Body of pancreas (tissue), 4 donors: Measurements from ENCODE around the gene WNK1. TPM values are rescaled to one million over a fixed set of nuclear protein-coding genes. Genes with fewer than 3 reads are reported as not detected.

Experiments used
- ATAC-seq: fragments of 150-250 bp; one replicate; pipeline ENCODE4 v1.9.1; 2016
- DNase-seq, 4 donors: peaks; one replicate each; pipeline ENCODE4 v3.0.0-alpha.2; 2019
- H3K27ac ChIP-seq, 4 donors: fragments of 200-600 bp; sonication (generic); 1 replicate in 3 of 4; 2 replicates in 1 of 4; pipeline versions ENCODE4 v1.5.1 to v1.6.1; 2016 to 2019; ENCODE audit warnings: mild to moderate bottlenecking in 1 of 4, mixed read lengths in 1 of 4, moderate library complexity in 1 of 4
- H3K27me3 ChIP-seq, 2 donors: fragments of 200-600 bp; sonication (generic); one replicate each; pipeline ENCODE4 v1.6.0; 2016; ENCODE audit warnings: mild to moderate bottlenecking in 1 of 2
- H3K36me3 ChIP-seq, 2 donors: fragments of 200-600 bp; sonication (generic); replicated peaks in 1 of 2; 2 replicates each; pipeline ENCODE4 v1.5.1; 2016; ENCODE audit warnings: low read depth in 2 of 2; ENCODE audit not compliant: insufficient read depth in 1 of 2
- H3K4me1 ChIP-seq: fragments of 200-600 bp; sonication (generic); one replicate; pipeline ENCODE4 v1.6.0; 2016
- H3K4me3 ChIP-seq, 2 donors: fragments of 200-600 bp; sonication (generic); 1 replicate in 1 of 2; 2 replicates in 1 of 2; pipeline ENCODE4 v1.5.1; 2016 to 2019
- H3K9me3 ChIP-seq, 3 donors: fragments of 200-600 bp; sonication (generic); 1 replicate in 2 of 3; 2 replicates in 1 of 3; pipeline ENCODE4 v1.5.1; 2016
- POLR2A ChIP-seq, 3 donors: fragments of 450-650 bp; IDR thresholded peaks; one replicate each; pipeline ENCODE4 v1.6.1; 2016; ENCODE audit warnings: antibody characterized with exemption in 3 of 3, mild to moderate bottlenecking in 2 of 3
- WGBS, 2 donors: methylation state at CpG; one replicate each; pipeline ENCODE4 v1.1.5; 2017; 5-methylcytosine and 5-hydroxymethylcytosine counted together
- intact Hi-C: fragments of 100-400 bp; cut with DNase I; formaldehyde crosslinking; loops from one replicate; pipeline ENCODE4 v1.15.1; 2023
- total RNA-seq, 2 donors: library from RNA; depleted of rRNA; stranded (reverse); fragments of >200 nt; gene quantifications; one replicate each; pipeline ENCODE4 v1.1.0, GENCODE V29; 2016
- TF ChIP-seq, protein P1 (sequence below), 7 experiments: fragments of 450-650 bp in 4 of 7; fragments of 200-600 bp in 3 of 7; sonication (generic) in 3 of 7; IDR thresholded peaks; one replicate each; pipeline ENCODE4 v1.5.1; 2016 to 2019; ENCODE audit warnings: antibody characterized with exemption in 7 of 7

WNK1 gene
- total RNA-seq, 2 donors from 2014 or later: 56.6 to 96.6 TPM

DNA sequence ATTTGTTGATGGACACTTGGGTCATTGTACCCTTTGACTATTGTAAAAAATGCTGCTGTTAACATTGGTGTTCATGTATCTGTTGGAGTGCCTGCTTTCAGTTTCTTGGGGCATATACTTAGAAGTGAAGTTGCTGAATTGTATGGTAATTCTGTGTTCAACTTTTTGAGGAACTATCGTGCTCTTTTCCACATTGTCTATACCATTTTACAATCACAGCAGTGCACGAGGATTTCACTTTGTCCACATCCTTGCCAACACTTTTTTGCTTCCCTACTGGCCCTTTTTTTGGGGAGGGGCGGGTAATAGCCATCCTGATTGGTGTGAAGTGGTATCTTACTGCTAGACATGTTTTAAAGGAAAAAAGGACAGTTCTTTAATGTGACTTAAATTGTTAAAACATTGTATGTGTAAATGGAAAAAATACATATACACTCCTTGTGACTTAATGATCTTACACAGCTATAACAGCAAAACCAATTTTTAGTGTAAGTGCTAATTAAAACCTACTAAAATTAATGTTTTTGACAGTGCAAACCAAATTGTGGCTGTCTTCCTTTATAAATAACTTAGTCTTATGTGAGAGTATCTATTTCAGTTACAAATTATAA lies 52.7 kb downstream of the WNK1 start:
- Histone ChIP-seq H3K4me1 (peaks cover 25% of the 10 kb centered on the region), H3K27ac (no peak overlapping the region), H3K36me3 (no peaks in the 10 kb centered on the region), H3K27me3 (no peaks in the 10 kb centered on the region), H3K4me3 (no peak overlapping the region), H3K9me3 (no peaks in the 10 kb centered on the region)
- no peak for TF ChIP-seq POLR2A (IDR thresholded peaks at IDR 0.05)
- TF ChIP-seq, protein P1, sequence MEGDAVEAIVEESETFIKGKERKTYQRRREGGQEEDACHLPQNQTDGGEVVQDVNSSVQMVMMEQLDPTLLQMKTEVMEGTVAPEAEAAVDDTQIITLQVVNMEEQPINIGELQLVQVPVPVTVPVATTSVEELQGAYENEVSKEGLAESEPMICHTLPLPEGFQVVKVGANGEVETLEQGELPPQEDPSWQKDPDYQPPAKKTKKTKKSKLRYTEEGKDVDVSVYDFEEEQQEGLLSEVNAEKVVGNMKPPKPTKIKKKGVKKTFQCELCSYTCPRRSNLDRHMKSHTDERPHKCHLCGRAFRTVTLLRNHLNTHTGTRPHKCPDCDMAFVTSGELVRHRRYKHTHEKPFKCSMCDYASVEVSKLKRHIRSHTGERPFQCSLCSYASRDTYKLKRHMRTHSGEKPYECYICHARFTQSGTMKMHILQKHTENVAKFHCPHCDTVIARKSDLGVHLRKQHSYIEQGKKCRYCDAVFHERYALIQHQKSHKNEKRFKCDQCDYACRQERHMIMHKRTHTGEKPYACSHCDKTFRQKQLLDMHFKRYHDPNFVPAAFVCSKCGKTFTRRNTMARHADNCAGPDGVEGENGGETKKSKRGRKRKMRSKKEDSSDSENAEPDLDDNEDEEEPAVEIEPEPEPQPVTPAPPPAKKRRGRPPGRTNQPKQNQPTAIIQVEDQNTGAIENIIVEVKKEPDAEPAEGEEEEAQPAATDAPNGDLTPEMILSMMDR (IDR thresholded peaks at IDR 0.05): no peak
- intact Hi-C loops: no loop called here
- DNase-seq (no peak), ATAC-seq (no peak)
- 66 to 68% methylated on average over 3 of the region's 3 CpGs for WGBS, 2 donors

DNA sequence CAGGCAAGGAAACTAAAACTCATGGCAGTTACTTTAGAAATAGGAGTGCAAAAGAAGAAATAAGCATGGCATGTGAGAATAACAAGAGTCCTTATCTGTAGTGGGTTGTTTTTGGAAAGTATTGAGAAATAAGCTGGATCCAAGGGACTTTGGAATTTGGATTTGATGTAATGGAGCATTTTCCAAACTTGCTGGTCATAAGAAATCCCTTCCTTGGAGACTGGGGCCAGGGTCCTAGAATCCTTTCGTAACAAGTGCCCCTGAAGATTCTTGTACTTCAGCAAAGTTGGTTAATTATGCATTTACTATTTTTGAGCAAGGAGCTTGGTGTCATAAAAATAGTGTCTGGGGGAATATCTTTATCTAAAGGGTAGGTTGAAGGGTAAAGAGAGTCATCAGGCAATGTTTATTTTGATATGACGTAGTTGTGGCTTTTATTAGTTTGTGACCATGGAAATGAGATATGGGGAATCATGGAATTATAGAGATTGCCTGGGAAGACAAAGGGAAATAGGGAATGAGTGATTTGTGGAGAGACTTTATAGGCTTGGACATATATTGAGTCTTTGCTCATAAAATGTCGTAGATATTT lies 53.9 kb downstream of the WNK1 start:
- H3K36me3 ChIP-seq: no peaks in the 10 kb centered on the region
- no peak overlapping the region for H3K27ac ChIP-seq
- peaks cover 25% of the 10 kb centered on the region for H3K4me1 ChIP-seq
- 64 to 67% methylated on average over 3 of the region's 3 CpGs for WGBS, 2 donors
- intact Hi-C loops: no loop called here
- TF ChIP-seq, protein P1 (IDR thresholded peaks at IDR 0.05): no peak
- TF ChIP-seq POLR2A (IDR thresholded peaks at IDR 0.05): no peak
- ATAC-seq: no peak
- H3K9me3 ChIP-seq: no peaks in the 10 kb centered on the region
- H3K4me3 ChIP-seq: no peak overlapping the region
- no peak for DNase-seq
- no peaks in the 10 kb centered on the region for H3K27me3 ChIP-seq

DNA sequence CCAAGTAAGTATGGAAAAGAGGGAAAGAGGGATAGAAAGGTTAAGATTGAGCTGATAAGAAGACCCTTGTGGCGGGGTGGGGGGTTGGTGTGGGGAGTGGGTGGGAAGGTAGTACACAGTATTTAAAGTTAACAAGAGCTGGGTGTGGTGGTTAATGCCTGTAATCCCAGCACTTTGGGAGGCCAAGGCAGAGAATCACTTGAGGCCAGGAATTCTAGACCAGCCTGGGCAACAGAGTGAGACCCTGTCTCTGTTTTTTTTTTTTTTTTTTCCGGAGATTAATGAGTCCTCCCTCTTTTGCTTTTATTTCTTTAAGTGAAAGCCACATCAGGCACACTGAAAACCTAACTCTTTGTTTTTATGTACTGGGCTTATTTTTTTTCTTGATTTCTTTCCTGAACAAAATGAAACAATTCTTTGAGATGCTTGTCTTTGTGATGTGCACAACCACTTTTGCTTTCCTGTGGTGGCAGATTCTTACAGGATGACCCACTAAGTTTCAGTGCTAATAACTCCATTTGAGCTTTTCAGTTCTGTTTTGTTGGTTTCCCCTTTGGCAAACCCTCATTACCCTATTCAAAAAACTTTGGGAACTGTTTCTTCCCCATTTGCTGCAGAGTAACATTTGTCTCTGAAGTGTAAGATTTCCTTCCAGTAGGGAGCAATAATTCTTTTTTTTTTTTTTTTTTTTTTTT lies 54.8 kb downstream of the WNK1 start:
- Histone ChIP-seq H3K4me1 (peaks cover 16% of the 10 kb centered on the region), H3K36me3 (no peaks in the 10 kb centered on the region), H3K4me3 (no peak overlapping the region), H3K27ac (no peak overlapping the region), H3K27me3 (no peaks in the 10 kb centered on the region), H3K9me3 (no peaks in the 10 kb centered on the region)
- TF ChIP-seq, protein P1 (IDR thresholded peaks at IDR 0.05): no peak
- no peak for TF ChIP-seq POLR2A (IDR thresholded peaks at IDR 0.05)
- 63 to 83% methylated on average over 2 of the region's 2 CpGs for WGBS, 2 donors
- intact Hi-C loops: no loop called here
- ATAC-seq: no peak
- DNase-seq: no peak

DNA sequence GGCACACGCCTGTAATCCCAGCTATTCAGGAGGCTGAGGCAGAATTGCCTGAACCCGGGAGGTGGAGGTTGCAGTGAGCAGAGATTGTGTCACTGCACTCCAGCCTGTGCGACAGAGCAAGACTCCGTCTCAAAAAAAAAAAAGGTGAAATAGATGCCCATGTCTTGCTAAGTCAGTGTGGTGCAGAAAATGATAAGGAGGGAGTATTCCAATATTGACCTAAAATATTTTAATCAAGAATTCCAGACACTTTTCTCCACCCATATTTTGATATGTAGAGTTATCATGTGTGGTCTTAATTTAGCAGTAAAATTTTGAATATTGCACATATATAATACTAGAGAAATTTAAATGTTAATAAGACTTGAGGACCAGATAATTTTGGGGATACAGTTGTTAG lies 57.7 kb downstream of the WNK1 start:
- TF ChIP-seq POLR2A (IDR thresholded peaks at IDR 0.05): no peak
- TF ChIP-seq, protein P1 (IDR thresholded peaks at IDR 0.05): no peak
- ATAC-seq (no peak), DNase-seq (no peak)
- no peaks in the 10 kb centered on the region for H3K36me3 ChIP-seq
- no peak overlapping the region for H3K4me3 ChIP-seq
- 67 to 87% methylated on average over 4 of the region's 4 CpGs for WGBS, 2 donors
- H3K4me1 ChIP-seq: peaks cover 7% of the 10 kb centered on the region
- no peak overlapping the region for H3K27ac ChIP-seq
- intact Hi-C loops: no loop called here
- no peaks in the 10 kb centered on the region for H3K9me3 ChIP-seq
- no peaks in the 10 kb centered on the region for H3K27me3 ChIP-seq
